Measurements from ENCODE around the gene TGFB2.

- no peak for TF ChIP-seq POLR2AphosphoS5 (IDR thresholded peaks at IDR 0.05)
- TF ChIP-seq, protein P1, sequence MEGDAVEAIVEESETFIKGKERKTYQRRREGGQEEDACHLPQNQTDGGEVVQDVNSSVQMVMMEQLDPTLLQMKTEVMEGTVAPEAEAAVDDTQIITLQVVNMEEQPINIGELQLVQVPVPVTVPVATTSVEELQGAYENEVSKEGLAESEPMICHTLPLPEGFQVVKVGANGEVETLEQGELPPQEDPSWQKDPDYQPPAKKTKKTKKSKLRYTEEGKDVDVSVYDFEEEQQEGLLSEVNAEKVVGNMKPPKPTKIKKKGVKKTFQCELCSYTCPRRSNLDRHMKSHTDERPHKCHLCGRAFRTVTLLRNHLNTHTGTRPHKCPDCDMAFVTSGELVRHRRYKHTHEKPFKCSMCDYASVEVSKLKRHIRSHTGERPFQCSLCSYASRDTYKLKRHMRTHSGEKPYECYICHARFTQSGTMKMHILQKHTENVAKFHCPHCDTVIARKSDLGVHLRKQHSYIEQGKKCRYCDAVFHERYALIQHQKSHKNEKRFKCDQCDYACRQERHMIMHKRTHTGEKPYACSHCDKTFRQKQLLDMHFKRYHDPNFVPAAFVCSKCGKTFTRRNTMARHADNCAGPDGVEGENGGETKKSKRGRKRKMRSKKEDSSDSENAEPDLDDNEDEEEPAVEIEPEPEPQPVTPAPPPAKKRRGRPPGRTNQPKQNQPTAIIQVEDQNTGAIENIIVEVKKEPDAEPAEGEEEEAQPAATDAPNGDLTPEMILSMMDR (IDR thresholded peaks at IDR 0.05) = no peak
Measured at GRCh38 chr1:218475699-218476098, 130.6 kb downstream of the TGFB2 start.
